ENCODE results near the gene STON1.

DNA sequence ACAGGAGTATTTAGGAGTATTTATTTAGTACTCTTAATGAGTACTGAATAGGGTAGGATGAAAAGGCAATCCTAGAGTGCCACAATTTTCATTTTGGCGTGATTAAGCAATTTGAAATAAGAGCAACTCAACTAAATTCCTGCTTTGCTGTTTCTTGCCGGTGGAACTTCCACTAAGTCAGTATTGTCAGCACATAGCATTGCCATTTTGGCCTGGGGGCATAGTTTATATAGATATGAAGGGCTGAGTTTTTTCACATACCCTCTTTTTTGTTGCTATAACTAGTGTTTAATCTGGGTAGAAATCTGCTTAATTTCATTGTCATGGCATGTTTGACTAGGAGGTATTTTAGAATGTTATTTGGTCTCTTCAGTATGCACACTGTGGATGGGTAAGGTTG lies 89.6 kb downstream of the STON1 start:
- TF ChIP-seq, protein P1, sequence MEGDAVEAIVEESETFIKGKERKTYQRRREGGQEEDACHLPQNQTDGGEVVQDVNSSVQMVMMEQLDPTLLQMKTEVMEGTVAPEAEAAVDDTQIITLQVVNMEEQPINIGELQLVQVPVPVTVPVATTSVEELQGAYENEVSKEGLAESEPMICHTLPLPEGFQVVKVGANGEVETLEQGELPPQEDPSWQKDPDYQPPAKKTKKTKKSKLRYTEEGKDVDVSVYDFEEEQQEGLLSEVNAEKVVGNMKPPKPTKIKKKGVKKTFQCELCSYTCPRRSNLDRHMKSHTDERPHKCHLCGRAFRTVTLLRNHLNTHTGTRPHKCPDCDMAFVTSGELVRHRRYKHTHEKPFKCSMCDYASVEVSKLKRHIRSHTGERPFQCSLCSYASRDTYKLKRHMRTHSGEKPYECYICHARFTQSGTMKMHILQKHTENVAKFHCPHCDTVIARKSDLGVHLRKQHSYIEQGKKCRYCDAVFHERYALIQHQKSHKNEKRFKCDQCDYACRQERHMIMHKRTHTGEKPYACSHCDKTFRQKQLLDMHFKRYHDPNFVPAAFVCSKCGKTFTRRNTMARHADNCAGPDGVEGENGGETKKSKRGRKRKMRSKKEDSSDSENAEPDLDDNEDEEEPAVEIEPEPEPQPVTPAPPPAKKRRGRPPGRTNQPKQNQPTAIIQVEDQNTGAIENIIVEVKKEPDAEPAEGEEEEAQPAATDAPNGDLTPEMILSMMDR (conservative IDR thresholded peaks at IDR 0.05) = no peak
- no peak for TF ChIP-seq ZFX (IDR thresholded peaks at IDR 0.05)
